Measurements from ENCODE around the gene SNRPD2.
"Not testable (repeated sequence)": the region's sequence is repeated elsewhere in the genome, so short reads cannot be mapped to it uniquely, and the experiment has no call there.

Gene SNRPD2

GRCh38 chr19:45701676-45702075, 9.9 kb upstream of the SNRPD2 start:
- 93 to 94% methylated on average over 4 to 7 of the region's 7 CpGs for WGBS, 2 experiments (ENCODE audit: insufficient coverage in 2 of 2)
- no peak overlapping the region for H3K27ac ChIP-seq (ENCODE audit: low read depth, low read length, severe bottlenecking)
- peaks cover 64% of the 10 kb centered on the region for H3K36me3 ChIP-seq (ENCODE audit: control insufficient read depth, insufficient read depth, low read length)
- H3K4me3 ChIP-seq (ENCODE audit: extremely low read depth, insufficient read depth, low read length, poor library complexity, severe bottlenecking), result no peak overlapping the region
- no peaks in the 10 kb centered on the region for H3K4me1 ChIP-seq (ENCODE audit: control insufficient read depth, insufficient read depth, low read length, poor library complexity, severe bottlenecking)
- H3K9me3 ChIP-seq (ENCODE audit: control insufficient read depth, low read length), result no peaks in the 10 kb centered on the region

GRCh38 chr19:45693106-45693788, 1.5 kb upstream of the SNRPD2 start:
- WGBS, 2 experiments (ENCODE audit: insufficient coverage in 2 of 2), result 0 to 2% methylated on average over 7 of the region's 22 CpGs
- peak overlapping the region; percentile 93 for H3K4me3 ChIP-seq (ENCODE audit: extremely low read depth, insufficient read depth, low read length, poor library complexity, severe bottlenecking)
- peak overlapping the region; percentile 94 for H3K27ac ChIP-seq (ENCODE audit: low read depth, low read length, severe bottlenecking)
- H3K9me3 ChIP-seq (ENCODE audit: control insufficient read depth, low read length), result no peaks in the 10 kb centered on the region
- H3K36me3 ChIP-seq (ENCODE audit: control insufficient read depth, insufficient read depth, low read length), result peaks cover 58% of the 10 kb centered on the region
- H3K4me1 ChIP-seq (ENCODE audit: control insufficient read depth, insufficient read depth, low read length, poor library complexity, severe bottlenecking), result peaks cover 5% of the 10 kb centered on the region

- peak within 1 kb of the TSS; percentile 94 for H3K27ac ChIP-seq (ENCODE audit: low read depth, low read length, severe bottlenecking)
- peak within 1 kb of the TSS; percentile 93 for H3K4me3 ChIP-seq (ENCODE audit: extremely low read depth, insufficient read depth, low read length, poor library complexity, severe bottlenecking)
- no peaks in the 10 kb centered on the region for H3K9me3 ChIP-seq (ENCODE audit: control insufficient read depth, low read length)
- H3K36me3 ChIP-seq (ENCODE audit: control insufficient read depth, insufficient read depth, low read length), result peaks cover 58% of the 10 kb centered on the region
- peaks cover 5% of the 10 kb centered on the region for H3K4me1 ChIP-seq (ENCODE audit: control insufficient read depth, insufficient read depth, low read length, poor library complexity, severe bottlenecking)
- 0 to 1% methylated on average over 64 to 66 of the region's 70 CpGs for WGBS, 2 experiments (ENCODE audit: insufficient coverage in 2 of 2)
Measured at GRCh38 chr19:45692187-45693105, 693 bp upstream of the SNRPD2 start, which contains the start of gene QPCTL. TSS of gene QPCTL (plus strand) at chr19:45692666. CDS start at chr19:45692704, 38 bp downstream.

GRCh38 chr19:45687599-45687998, 4.2 kb downstream of the SNRPD2 start:
- Histone ChIP-seq H3K4me3 (ENCODE audit: extremely low read depth, insufficient read depth, low read length, poor library complexity, severe bottlenecking) (no peak overlapping the region), H3K27ac (ENCODE audit: low read depth, low read length, severe bottlenecking) (no peak overlapping the region), H3K9me3 (ENCODE audit: control insufficient read depth, low read length) (no peaks in the 10 kb centered on the region), H3K4me1 (ENCODE audit: control insufficient read depth, insufficient read depth, low read length, poor library complexity, severe bottlenecking) (no peaks in the 10 kb centered on the region), H3K36me3 (ENCODE audit: control insufficient read depth, insufficient read depth, low read length) (peaks cover 57% of the 10 kb centered on the region)
- 95 to 100% methylated on average over 3 to 8 of the region's 9 CpGs for WGBS, 2 experiments (ENCODE audit: insufficient coverage in 2 of 2)

GRCh38 chr19:45685045-45685444, 6.7 kb downstream of the SNRPD2 start:
- H3K36me3 ChIP-seq (ENCODE audit: control insufficient read depth, insufficient read depth, low read length), result peaks cover 57% of the 10 kb centered on the region
- not testable (repeated sequence) for H3K4me1 ChIP-seq (ENCODE audit: control insufficient read depth, insufficient read depth, low read length, poor library complexity, severe bottlenecking); H3K4me3 ChIP-seq (ENCODE audit: extremely low read depth, insufficient read depth, low read length, poor library complexity, severe bottlenecking); H3K9me3 ChIP-seq (ENCODE audit: control insufficient read depth, low read length); H3K27ac ChIP-seq (ENCODE audit: low read depth, low read length, severe bottlenecking)
- 89% methylated on average over 8 to 11 of the region's 11 CpGs for WGBS, 2 experiments (ENCODE audit: insufficient coverage in 2 of 2)

GRCh38 chr19:45682908-45683307, 8.8 kb downstream of the SNRPD2 start:
- no peak overlapping the region for H3K27ac ChIP-seq (ENCODE audit: low read depth, low read length, severe bottlenecking)
- H3K4me1 ChIP-seq (ENCODE audit: control insufficient read depth, insufficient read depth, low read length, poor library complexity, severe bottlenecking), result peaks cover 7% of the 10 kb centered on the region
- peaks cover 40% of the 10 kb centered on the region for H3K36me3 ChIP-seq (ENCODE audit: control insufficient read depth, insufficient read depth, low read length)
- 87 to 89% methylated on average over 4 to 5 of the region's 5 CpGs for WGBS, 2 experiments (ENCODE audit: insufficient coverage in 2 of 2)
- no peak overlapping the region for H3K4me3 ChIP-seq (ENCODE audit: extremely low read depth, insufficient read depth, low read length, poor library complexity, severe bottlenecking)
- H3K9me3 ChIP-seq (ENCODE audit: control insufficient read depth, low read length), result no peaks in the 10 kb centered on the region

- 87 to 89% methylated on average over 6 to 8 of the region's 8 CpGs for WGBS, 2 experiments (ENCODE audit: insufficient coverage in 2 of 2)
- Histone ChIP-seq H3K4me1 (ENCODE audit: control insufficient read depth, insufficient read depth, low read length, poor library complexity, severe bottlenecking) (peaks cover 9% of the 10 kb centered on the region), H3K27ac (ENCODE audit: low read depth, low read length, severe bottlenecking) (no peak overlapping the region), H3K36me3 (ENCODE audit: control insufficient read depth, insufficient read depth, low read length) (peaks cover 32% of the 10 kb centered on the region), H3K9me3 (ENCODE audit: control insufficient read depth, low read length) (no peaks in the 10 kb centered on the region), H3K4me3 (ENCODE audit: extremely low read depth, insufficient read depth, low read length, poor library complexity, severe bottlenecking) (no peak overlapping the region)
Measured at GRCh38 chr19:45682117-45682516, 9.6 kb downstream of the SNRPD2 start.

GRCh38 chr19:45681391-45682015, 10.2 kb downstream of the SNRPD2 start:
- Histone ChIP-seq H3K36me3 (ENCODE audit: control insufficient read depth, insufficient read depth, low read length) (peaks cover 26% of the 10 kb centered on the region), H3K27ac (ENCODE audit: low read depth, low read length, severe bottlenecking) (no peak overlapping the region), H3K4me1 (ENCODE audit: control insufficient read depth, insufficient read depth, low read length, poor library complexity, severe bottlenecking) (peaks cover 9% of the 10 kb centered on the region), H3K9me3 (ENCODE audit: control insufficient read depth, low read length) (no peaks in the 10 kb centered on the region), H3K4me3 (ENCODE audit: extremely low read depth, insufficient read depth, low read length, poor library complexity, severe bottlenecking) (peak overlapping the region; percentile 2)
- 9 to 11% methylated on average over 32 to 43 of the region's 51 CpGs for WGBS, 2 experiments (ENCODE audit: insufficient coverage in 2 of 2)

- WGBS, 2 experiments (ENCODE audit: insufficient coverage in 2 of 2), result 4 to 8% methylated on average over 34 to 38 of the region's 49 CpGs
- Histone ChIP-seq H3K4me1 (ENCODE audit: control insufficient read depth, insufficient read depth, low read length, poor library complexity, severe bottlenecking) (peaks cover 9% of the 10 kb centered on the region), H3K36me3 (ENCODE audit: control insufficient read depth, insufficient read depth, low read length) (no peaks in the 10 kb centered on the region), H3K4me3 (ENCODE audit: extremely low read depth, insufficient read depth, low read length, poor library complexity, severe bottlenecking) (peak overlapping the region; percentile 35), H3K27ac (ENCODE audit: low read depth, low read length, severe bottlenecking) (no peak overlapping the region), H3K9me3 (ENCODE audit: control insufficient read depth, low read length) (no peaks in the 10 kb centered on the region)
Measured at GRCh38 chr19:45677351-45678230, 14.2 kb downstream of the SNRPD2 start.

- peaks cover 8% of the 10 kb centered on the region for H3K4me1 ChIP-seq (ENCODE audit: control insufficient read depth, insufficient read depth, low read length, poor library complexity, severe bottlenecking)
- peak overlapping the region; percentile 35 for H3K4me3 ChIP-seq (ENCODE audit: extremely low read depth, insufficient read depth, low read length, poor library complexity, severe bottlenecking)
- H3K9me3 ChIP-seq (ENCODE audit: control insufficient read depth, low read length), result no peaks in the 10 kb centered on the region
- WGBS, 2 experiments (ENCODE audit: insufficient coverage in 2 of 2), result 21 to 32% methylated on average over 21 to 22 of the region's 28 CpGs
- no peak overlapping the region for H3K27ac ChIP-seq (ENCODE audit: low read depth, low read length, severe bottlenecking)
- H3K36me3 ChIP-seq (ENCODE audit: control insufficient read depth, insufficient read depth, low read length), result no peaks in the 10 kb centered on the region
Measured at GRCh38 chr19:45676851-45677263, 14.9 kb downstream of the SNRPD2 start.

Measured in mesodermal cell (in vitro differentiated cells).